Glomerular visceral epithelial cell (primary cell): ENCODE measurements around the gene CRYL1.

Source experiments
- DNase-seq: peaks from one replicate; pipeline ENCODE4 v3.0.0-alpha.2; 2016; ENCODE audit errors: extremely low spot score

The CRYL1 gene

GRCh38 chr13:20371825-20372224, 153.8 kb downstream of the CRYL1 start:
- DNase-seq: no peak

GRCh38 chr13:20370815-20371421, 154.7 kb downstream of the CRYL1 start:
- DNase-seq: peak; percentile 13

GRCh38 chr13:20369886-20370361, 155.7 kb downstream of the CRYL1 start:
- peak; percentile 81 for DNase-seq

- no peak for DNase-seq
Measured at GRCh38 chr13:20366056-20366455, 159.6 kb downstream of the CRYL1 start.

GRCh38 chr13:20363603-20364002, 162.1 kb downstream of the CRYL1 start:
- DNase-seq: peak; percentile 84

- DNase-seq: no peak
Measured at GRCh38 chr13:20363172-20363571, 162.5 kb downstream of the CRYL1 start.

GRCh38 chr13:20362484-20363041, 163.1 kb downstream of the CRYL1 start:
- no peak for DNase-seq

- peak; percentile 52 for DNase-seq
Measured at GRCh38 chr13:20360835-20361412, 164.7 kb downstream of the CRYL1 start.

- DNase-seq: peak; percentile 80
Measured at GRCh38 chr13:20360041-20360491, 165.6 kb downstream of the CRYL1 start.

GRCh38 chr13:20359335-20359734, 166.3 kb downstream of the CRYL1 start:
- DNase-seq: peak; percentile 93

GRCh38 chr13:20358022-20358421, 167.6 kb downstream of the CRYL1 start:
- DNase-seq: no peak

- no peak for DNase-seq
Measured at GRCh38 chr13:20356444-20356843, 169.2 kb downstream of the CRYL1 start.

- DNase-seq: no peak
Measured at GRCh38 chr13:20354722-20355121, 170.9 kb downstream of the CRYL1 start.

GRCh38 chr13:20353973-20354372, 171.7 kb downstream of the CRYL1 start:
- peak; percentile 28 for DNase-seq
